Pancreas (tissue), 10 donors: ENCODE measurements around the gene ANAPC15. TPM values are rescaled to one million over a fixed set of nuclear protein-coding genes. Genes with fewer than 3 reads are reported as not detected.

Source experiments
- ATAC-seq, 4 donors: fragments of 200-7000 bp; cut with Tn5 transposase; one replicate each; pipeline versions ENCODE4 v1.8.0 to v1.9.1; 2020; ENCODE audit warnings: mild to moderate bottlenecking in 4 of 4, moderate library complexity in 4 of 4
- DNase-seq, 6 donors: peaks; one replicate each; pipeline ENCODE4 v3.0.0-alpha.2; 2020
- FAIRE-seq: peaks from 2 replicates; lab custom pipeline; 2012; peaks lifted over from hg19 to GRCh38; lab: Jason Lieb, UNC
- H3K27ac ChIP-seq, 4 donors: fragments of 200-600 bp; sonication (generic); 1 replicate in 3 of 4; 2 replicates in 1 of 4; pipeline versions ENCODE4 v1.5.0 to v1.8.0; 2020
- H3K27me3 ChIP-seq, 4 donors: fragments of 200-600 bp; one replicate each; pipeline ENCODE4 v1.8.0; 2021
- H3K36me3 ChIP-seq, 3 donors: fragments of 200-600 bp; sonication (generic) in 1 of 3; one replicate each; pipeline versions ENCODE4 v1.5.0 to v1.8.0; 2020 to 2021
- H3K4me1 ChIP-seq, 3 donors: fragments of 200-600 bp; one replicate each; pipeline ENCODE4 v1.8.0; 2021
- H3K4me3 ChIP-seq, 4 donors: fragments of 200-600 bp; sonication (generic) in 2 of 4; one replicate each; pipeline versions ENCODE4 v1.5.0 to v1.8.0; 2020 to 2021
- H3K9me3 ChIP-seq, 4 donors: fragments of 200-600 bp; one replicate each; pipeline ENCODE4 v1.8.0; 2021
- WGBS, 2 donors: extraction: QIAGEN DNeasy Blood & Tissue Kit; methylation state at CpG; one replicate each; pipeline ENCODE4 v1.1.7; 2013; 5-methylcytosine and 5-hydroxymethylcytosine counted together
- intact Hi-C, 3 donors: fragments of 100-400 bp; cut with DNase I; formaldehyde crosslinking; loops; one replicate each; pipeline versions ENCODE4 v1.11.1 to v1.14.2; 2022
- polyA plus RNA-seq, 2 donors: library from polyadenylated mRNA; stranded (reverse); fragments of 200-250 nt; gene quantifications; one replicate each; pipeline ENCODE4 v1.2.3, GENCODE V29; 2013
- total RNA-seq, 6 donors: library from RNA; stranded (reverse); fragmentation: NEBNext Ultra II Directional in 4 of 6; extraction: Animal tissue kit (Norgen Biotek cat#: 25700) in 4 of 6; gene quantifications; one replicate each; pipeline versions ENCODE4 v1.2.1 to v1.2.4, GENCODE V29; 2021 to 2023
- TF ChIP-seq, protein P1 (sequence below), 4 donors: fragments of 200-600 bp; sonication (generic) in 3 of 4; IDR thresholded peaks; one replicate each; pipeline versions ENCODE4 v1.5.0 to v1.8.0; 2021; ENCODE audit warnings: antibody characterized with exemption in 4 of 4
- donor health status: healthy with polysubstance abuse.
- donor health status: DM: no; HTN: no; CAD: no; lungs with moderate emphysema.
- donor health status: DM: no; HTN: no; CAD: no.
- donor health status: control.
- donor health status: control.
- donor health status: Bipolar disorder and iron deficiency.
- donor health status: DM: yes; HTN: yes; CAD: no.
- donor health status: DM: no; HTN: no; CAD: no.
- donor health status: DM: no; HTN: no; CAD: no.
- donor health status: DM: yes; HTN: yes; CAD: no.

The ANAPC15 gene
- total and polyA plus RNA-seq, 8 donors: 6.7 to 35.0 (median 15.5) TPM

DNA sequence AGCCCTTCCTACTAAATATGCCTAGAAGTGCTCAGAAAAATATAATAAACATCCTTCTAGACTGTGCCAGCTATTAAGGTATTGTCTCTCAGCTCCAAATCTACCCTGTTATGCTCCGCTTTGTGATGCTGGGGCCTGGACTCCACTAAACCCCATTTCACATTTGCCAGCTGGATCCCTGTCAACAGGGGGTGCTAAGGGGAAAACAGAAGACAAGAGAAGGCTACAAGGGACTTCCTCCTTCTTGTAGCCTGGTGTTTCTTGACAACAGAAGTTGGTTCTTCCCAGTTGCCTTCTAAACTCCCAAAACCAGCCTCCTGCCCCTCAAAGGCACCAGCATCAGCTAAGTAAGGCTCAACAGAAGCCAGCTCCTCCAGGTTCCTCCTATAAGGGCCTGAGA, 37.4 kb downstream of the ANAPC15 start:
- Histone ChIP-seq H3K4me3 (no peak overlapping the region), H3K27me3 (no peaks in the 10 kb centered on the region), H3K36me3 (no peaks in the 10 kb centered on the region), H3K9me3 (no peaks in the 10 kb centered on the region), H3K27ac (no peak overlapping the region), H3K4me1 (peaks cover 2 to 4% (median 3%) of the 10 kb centered on the region in 3 donors)
- TF ChIP-seq, protein P1, sequence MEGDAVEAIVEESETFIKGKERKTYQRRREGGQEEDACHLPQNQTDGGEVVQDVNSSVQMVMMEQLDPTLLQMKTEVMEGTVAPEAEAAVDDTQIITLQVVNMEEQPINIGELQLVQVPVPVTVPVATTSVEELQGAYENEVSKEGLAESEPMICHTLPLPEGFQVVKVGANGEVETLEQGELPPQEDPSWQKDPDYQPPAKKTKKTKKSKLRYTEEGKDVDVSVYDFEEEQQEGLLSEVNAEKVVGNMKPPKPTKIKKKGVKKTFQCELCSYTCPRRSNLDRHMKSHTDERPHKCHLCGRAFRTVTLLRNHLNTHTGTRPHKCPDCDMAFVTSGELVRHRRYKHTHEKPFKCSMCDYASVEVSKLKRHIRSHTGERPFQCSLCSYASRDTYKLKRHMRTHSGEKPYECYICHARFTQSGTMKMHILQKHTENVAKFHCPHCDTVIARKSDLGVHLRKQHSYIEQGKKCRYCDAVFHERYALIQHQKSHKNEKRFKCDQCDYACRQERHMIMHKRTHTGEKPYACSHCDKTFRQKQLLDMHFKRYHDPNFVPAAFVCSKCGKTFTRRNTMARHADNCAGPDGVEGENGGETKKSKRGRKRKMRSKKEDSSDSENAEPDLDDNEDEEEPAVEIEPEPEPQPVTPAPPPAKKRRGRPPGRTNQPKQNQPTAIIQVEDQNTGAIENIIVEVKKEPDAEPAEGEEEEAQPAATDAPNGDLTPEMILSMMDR (IDR thresholded peaks at IDR 0.05): no peak
- whole genome bisulfite sequencing, 2 donors: 92 to 95% methylated on average over 1 of the region's 1 CpG
- FAIRE-seq: no peak
- ATAC-seq: no peak
- intact Hi-C loops: no loop called here
- no peak for DNase-seq

DNA sequence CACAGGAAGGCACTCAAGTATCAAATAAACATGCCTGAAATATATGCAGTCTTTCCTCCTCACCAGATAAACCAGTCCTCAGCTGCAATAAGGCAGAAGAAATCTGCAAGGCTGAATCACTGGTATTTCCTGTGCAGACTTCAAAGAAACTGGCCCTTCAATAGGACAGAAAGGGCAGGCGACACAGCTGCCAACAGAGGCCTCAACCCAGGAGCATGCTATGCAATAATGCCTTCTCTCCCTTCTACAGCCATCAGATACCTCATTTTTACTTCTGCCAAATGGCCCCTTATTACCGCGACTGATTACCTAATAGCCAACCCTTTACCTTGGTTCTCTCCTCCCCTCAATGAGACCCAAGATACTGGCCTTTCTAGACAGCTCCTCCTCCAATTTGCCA, 40.1 kb downstream of the ANAPC15 start:
- DNase-seq (no peak), FAIRE-seq (no peak), ATAC-seq (no peak)
- H3K4me1 ChIP-seq: peaks cover 3 to 19% (median 4%) of the 10 kb centered on the region in 3 donors
- intact Hi-C loops: no loop called here
- H3K27me3 ChIP-seq: no peaks in the 10 kb centered on the region
- peaks cover 0 to 6% (median 0%) of the 10 kb centered on the region in 3 donors for H3K36me3 ChIP-seq
- H3K4me3 ChIP-seq: no peak overlapping the region
- no peaks in the 10 kb centered on the region for H3K9me3 ChIP-seq
- H3K27ac ChIP-seq: no peak overlapping the region
- TF ChIP-seq, protein P1 (IDR thresholded peaks at IDR 0.05): no peak
- WGBS, 2 donors: 84 to 86% methylated on average over 3 of the region's 3 CpGs

DNA sequence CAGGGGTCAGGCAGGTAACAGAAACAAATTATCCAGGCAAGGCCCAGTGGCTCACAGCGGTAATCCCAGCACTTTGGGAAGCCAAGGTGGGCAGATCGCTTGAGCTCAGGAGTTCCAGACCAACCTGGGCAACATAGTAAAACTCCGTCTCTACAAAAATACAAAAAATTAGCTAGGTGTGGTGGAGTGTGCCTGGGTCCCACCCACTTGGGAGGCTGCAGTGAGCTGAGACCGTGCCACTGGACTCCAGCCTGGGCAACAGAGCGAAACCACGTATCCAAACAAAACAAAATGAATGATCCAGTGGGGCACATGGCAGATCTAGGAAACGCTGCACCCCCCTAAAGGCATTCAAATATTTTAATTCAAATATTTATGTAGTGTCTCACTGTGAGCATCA, 42.0 kb downstream of the ANAPC15 start:
- H3K4me1 ChIP-seq: peaks cover 3 to 24% (median 4%) of the 10 kb centered on the region in 3 donors
- H3K4me3 ChIP-seq: no peak overlapping the region
- H3K36me3 ChIP-seq: peaks cover 0 to 6% (median 0%) of the 10 kb centered on the region in 3 donors
- TF ChIP-seq, protein P1 (IDR thresholded peaks at IDR 0.05): no peak
- ATAC-seq: no peak
- peak overlapping the region; percentile 13 to 81 (median 60) for H3K27ac ChIP-seq
- FAIRE-seq: no peak
- H3K9me3 ChIP-seq: no peaks in the 10 kb centered on the region
- no peaks in the 10 kb centered on the region for H3K27me3 ChIP-seq
- no peak for DNase-seq
- WGBS, 2 donors: 91 to 94% methylated on average over 7 of the region's 7 CpGs
- intact Hi-C loops: no loop called here

DNA sequence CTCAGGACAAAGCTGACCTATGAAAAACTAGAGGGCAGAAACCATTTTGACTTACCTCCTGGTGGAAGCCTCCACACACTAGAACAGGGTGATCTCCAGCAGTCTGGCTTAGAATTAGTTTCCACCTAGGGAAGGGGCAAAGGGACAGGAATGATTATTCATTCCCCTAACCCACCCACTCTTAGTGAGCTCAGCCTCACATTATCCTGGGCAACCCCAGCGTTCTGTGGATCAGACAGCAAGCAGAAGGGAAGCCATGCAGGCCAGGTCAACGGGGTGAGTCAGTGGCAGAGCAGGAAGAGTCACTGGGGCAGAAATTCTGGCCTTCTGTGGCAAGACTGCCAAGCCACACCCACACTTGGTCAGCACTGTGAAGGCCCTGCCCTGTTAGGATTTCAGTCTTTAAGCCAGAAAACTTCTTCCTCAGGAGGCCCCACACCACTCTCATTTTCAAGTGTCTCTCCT, 42.7 kb downstream of the ANAPC15 start:
- H3K4me3 ChIP-seq: peak overlapping the region in 1 of 4 donors; percentile 11
- FAIRE-seq (no peak), ATAC-seq (peak; percentile 99), DNase-seq (peak; percentile 71 to 85 (median 80))
- H3K27me3 ChIP-seq: no peaks in the 10 kb centered on the region
- H3K36me3 ChIP-seq: peaks cover 0 to 6% (median 0%) of the 10 kb centered on the region in 3 donors
- H3K27ac ChIP-seq: peak overlapping the region; percentile 39 to 81 (median 60)
- TF ChIP-seq, protein P1 (IDR thresholded peaks at IDR 0.05): no peak
- peaks cover 3 to 24% (median 4%) of the 10 kb centered on the region in 3 donors for H3K4me1 ChIP-seq
- 0 to 4% methylated on average over 2 of the region's 2 CpGs for WGBS, 2 donors
- intact Hi-C loops: no loop called here
- H3K9me3 ChIP-seq: no peaks in the 10 kb centered on the region

DNA sequence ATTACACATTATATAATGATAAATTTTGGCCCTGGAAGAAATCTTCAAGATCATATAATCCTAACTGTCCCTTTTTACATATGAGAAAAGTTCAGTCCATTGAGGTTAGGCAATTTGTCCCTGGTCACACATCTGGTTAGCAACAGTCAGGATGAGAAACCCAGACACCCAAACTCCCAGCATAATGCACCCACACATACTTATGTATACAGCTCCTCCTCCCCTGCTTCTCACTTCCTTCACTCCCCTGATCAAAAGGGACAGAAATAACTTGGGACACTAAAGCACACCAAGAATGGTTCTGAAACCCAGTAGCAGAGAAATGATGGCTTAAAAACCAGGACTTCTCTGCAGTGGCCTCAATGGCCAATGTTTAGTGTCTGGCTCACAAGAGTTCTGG, 43.3 kb downstream of the ANAPC15 start:
- no peaks in the 10 kb centered on the region for H3K27me3 ChIP-seq
- ATAC-seq (peak; percentile 11 to 50 (median 26)), FAIRE-seq (no peak), DNase-seq (no peak)
- H3K9me3 ChIP-seq: no peaks in the 10 kb centered on the region
- peak overlapping the region in 1 of 4 donors; percentile 11 for H3K4me3 ChIP-seq
- TF ChIP-seq, protein P1 (IDR thresholded peaks at IDR 0.05): no peak
- peaks cover 0 to 6% (median 0%) of the 10 kb centered on the region in 3 donors for H3K36me3 ChIP-seq
- H3K4me1 ChIP-seq: peaks cover 3 to 24% (median 4%) of the 10 kb centered on the region in 3 donors
- H3K27ac ChIP-seq: peak overlapping the region; percentile 39 to 81 (median 60)
- intact Hi-C loops: no loop called here
